GM10266 (cell line): ENCODE measurements around the gene HAUS3.

Experiments
- DNase-seq: peaks from one replicate; pipeline ENCODE4 v3.0.0; 2012; ENCODE audit errors: extremely low spot score
- CTCF ChIP-seq: IDR thresholded peaks from 2 replicates; pipeline ENCODE4 v1.5.1; 2012; ENCODE audit warnings: mild to moderate bottlenecking, low read depth; ENCODE audit not compliant: control insufficient read depth, insufficient read depth; ENCODE audit errors: missing control alignments

HAUS3 gene

GRCh38 chr4:2241410-2242353 lies at the start of gene HAUS3, which contains the start of gene POLN:
TSS of gene HAUS3 (minus strand) at chr4:2242121. CDS start at chr4:2240946, 1,175 bp downstream.
TSS of gene POLN (minus strand) at chr4:2242121. CDS start at chr4:2229231, 12,890 bp downstream.
- peak; percentile 100 for DNase-seq
- TF ChIP-seq CTCF = no peak

- DNase-seq = peak; percentile 51
These were observed 49.2 kb upstream of the HAUS3 start for GRCh38 chr4:2290974-2291704.

GRCh38 chr4:2290488-2290887 lies 48.6 kb upstream of the HAUS3 start:
- DNase-seq = no peak
- TF ChIP-seq CTCF = no peak

More at GRCh38 chr4:2290974-2291704, 49.2 kb upstream of the HAUS3 start:
- TF ChIP-seq CTCF = no peak

GRCh38 chr4:2289955-2290333 lies 48.0 kb upstream of the HAUS3 start:
- DNase-seq = no peak
- TF ChIP-seq CTCF = no peak

GRCh38 chr4:2289311-2289954 lies 47.5 kb upstream of the HAUS3 start:
- TF ChIP-seq CTCF = no peak
- DNase-seq = no peak

GRCh38 chr4:2288051-2288541 lies 46.2 kb upstream of the HAUS3 start:
- no peak for DNase-seq
- TF ChIP-seq CTCF = no peak

- TF ChIP-seq CTCF = no peak
- no peak for DNase-seq
These were observed 45.6 kb upstream of the HAUS3 start for GRCh38 chr4:2287594-2287915.
